Activated CD8-positive, alpha-beta memory T cell treated with anti-CD3 and anti-CD28 coated beads for 24 hours (primary cell): Measurements from ENCODE around the gene PACSIN1.
A peak's percentile ranks its signal among the peaks of the same experiment; 100 is the strongest.

ENCODE experiments used
- DNase-seq: peaks from one replicate; pipeline ENCODE4 v3.0.0-alpha.2; 2020

Gene PACSIN1

DNA sequence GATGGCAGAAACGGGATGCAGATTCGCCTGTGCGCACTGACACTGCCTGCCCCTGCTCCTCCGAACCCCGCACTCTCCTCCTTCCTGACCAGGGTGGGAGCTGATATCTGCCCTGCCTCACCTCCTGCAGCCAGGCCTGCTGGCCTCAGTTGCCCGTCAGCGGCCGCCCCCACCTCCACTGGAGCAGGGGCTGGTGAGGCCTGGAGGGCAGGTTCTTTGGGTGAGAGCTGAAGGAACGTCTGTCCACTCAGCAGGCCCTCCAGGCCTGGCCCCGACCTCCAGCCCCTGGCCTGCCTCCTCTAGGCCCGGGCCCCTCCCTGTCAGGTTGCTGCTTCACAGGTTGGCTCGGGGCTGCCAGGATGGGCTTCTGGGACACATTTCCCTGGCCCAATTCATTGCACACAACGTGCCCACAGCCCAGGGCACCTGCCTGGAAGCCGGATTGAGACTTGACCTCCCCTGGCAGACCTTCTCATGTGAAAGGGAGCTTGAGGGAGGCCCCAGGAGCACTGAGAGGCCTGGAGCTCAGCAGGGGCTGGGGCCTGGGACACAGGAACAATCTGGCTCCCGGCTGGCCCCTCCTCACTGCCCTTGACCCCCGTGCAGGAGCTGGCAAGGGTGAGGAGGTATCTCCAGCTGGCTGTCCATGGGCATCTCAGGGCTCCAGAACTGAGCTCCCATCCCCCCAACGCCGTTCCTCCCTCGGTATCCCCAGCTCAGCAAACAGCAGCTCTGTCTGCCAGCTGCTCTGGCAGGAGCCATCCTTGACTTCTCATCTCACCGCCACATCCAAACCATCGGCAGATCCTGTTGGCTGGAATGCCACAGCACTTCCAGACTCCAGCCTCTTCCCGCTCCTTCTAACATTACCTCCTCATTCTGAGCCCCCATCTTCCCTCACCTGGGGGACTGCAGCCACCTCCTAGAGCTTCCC, 50.8 kb downstream of the PACSIN1 start:
- no peak for DNase-seq

DNA sequence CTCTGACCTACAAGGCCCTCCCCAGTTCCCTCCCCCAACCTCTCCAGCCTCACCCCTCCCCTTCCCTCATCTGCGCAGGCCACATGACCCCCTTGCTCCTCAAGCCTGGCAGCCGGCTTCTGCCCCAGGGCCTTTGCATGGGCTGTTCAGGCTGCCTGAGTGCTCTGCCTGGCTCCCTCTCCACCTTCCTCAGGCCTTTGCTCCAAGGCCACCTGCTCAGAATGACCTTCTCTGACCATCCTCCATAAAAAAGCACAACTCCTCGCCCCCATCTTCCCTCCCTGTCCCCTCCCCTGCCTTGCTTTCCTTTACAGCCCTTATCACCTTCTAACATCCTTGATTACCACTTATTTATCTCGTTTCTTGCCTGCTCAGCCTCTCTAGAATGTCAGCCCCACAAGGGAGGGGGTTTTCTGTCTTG, 51.6 kb downstream of the PACSIN1 start:
- DNase-seq, result no peak

DNA sequence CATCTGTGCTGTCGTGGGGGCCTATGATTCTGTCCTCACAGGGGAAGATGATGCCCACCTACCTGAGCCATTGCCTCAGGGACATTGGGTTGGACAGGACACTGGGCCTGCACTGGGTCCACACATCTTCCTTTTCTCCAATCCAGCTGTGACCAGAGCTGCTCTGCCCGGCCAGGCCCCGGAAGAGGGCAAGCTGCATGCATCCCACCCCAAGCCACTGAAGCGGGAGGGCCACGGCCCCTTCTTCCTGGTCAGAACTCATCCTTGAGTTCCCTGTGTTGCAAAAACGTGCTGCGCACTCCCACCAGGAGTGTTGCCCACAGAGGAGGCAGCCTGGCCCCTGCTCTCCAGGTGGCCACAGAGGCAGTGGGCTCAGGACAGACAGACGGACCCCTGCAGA, 52.1 kb downstream of the PACSIN1 start:
- no peak for DNase-seq

DNA sequence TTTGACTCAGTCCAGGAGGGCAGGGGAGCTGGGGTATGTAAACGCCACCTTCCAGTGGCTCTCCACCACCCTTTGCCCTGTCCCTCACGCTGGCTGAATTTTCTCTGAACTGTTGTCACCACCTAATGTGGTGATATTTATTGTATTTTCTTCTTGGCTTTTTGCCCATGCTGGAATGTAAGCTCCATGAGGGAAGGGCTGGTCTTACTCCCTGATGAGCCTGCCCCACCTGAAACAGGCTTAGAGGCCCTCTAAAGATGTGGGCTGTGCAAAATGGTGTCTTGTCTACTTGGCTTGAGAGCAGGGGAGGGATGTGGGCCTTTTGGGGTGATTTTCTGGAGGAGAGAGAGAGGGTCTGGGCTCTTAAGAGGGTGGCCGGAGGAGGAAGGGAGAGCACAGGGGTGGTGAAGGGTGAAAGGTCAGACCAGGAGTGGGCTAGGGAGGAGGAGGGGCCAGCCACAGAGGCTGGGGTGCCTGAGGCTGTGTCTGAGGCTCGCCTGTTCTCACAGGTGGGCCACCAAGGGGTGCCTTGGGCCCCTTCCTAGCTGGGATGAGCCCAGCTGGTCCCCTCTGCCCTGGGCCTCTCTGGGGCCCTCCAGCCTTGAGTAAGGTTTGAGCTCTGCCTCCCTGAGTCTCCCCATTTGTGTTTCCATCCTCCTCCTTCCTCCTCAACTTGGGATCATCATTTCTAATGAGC, 52.9 kb downstream of the PACSIN1 start:
- DNase-seq, result no peak

DNA sequence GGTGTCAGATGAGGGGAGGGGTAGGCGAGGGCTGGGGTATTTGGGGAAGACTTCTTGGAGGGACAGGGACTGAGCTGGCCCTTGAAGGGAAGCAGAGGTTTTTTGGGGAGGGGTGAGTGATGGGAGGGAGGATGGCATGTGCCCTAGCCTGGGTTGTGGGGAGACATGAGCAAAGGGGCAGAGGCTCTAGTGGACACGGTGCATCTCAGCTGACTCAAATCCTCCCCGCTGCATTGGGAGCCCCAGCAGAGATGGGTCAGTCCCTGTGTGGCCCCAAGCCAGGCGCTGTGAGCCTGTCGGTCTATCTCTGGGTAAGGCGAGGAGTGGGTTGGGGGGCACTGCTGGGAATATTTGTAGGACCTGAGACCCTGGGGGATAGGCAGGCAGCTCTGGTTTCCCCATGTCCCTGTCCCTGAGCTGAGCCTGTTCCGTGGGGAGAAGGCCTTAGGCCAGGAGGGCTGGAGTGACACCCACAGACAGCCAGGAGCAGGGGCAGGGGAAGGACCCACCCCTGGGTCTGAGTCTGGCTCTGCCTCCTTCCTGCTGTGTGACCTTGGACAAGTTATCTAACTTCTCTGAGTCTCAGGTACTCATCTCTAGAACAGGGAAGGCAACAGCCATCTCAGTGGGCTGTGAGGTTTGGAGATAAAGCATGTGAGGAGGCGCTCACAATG, 54.2 kb downstream of the PACSIN1 start:
- DNase-seq, result no peak

DNA sequence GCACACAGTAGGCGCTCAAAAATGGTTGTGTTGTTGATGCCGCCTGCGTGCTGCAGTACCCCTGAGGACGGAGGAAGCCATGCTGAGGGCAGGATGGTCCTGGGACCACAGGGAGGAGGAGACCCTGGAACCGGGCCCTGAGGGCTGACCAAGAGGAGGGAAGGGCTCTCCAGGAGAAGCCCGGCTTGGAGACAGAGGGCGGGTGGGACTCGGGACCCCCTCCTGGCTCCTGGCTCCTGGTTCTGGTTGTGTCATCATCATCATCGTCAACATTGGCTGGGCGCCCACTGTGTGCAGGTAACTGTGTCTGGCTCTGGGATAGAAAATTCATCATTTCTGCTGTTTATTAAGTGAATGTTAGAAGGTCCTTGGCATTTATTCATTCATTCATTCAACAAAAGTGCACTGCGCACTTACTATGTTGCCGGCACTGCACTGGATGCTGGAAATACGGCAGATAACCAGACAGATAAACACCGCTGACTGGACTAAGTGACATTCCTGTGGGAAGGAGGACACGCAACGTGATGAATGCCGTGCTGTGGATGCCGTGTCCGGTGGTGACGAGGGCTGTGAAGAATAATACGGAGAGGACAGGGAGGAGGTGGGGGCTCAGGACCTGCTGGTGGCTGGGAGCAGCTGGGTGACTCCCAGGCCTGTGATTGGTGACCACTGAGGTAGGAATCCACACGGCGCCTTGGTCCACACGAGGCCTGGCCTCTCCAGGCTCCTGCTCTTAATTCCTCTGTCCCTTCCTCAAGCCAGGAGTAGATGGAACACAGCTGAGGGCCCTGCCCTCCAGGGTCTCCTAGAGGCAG, 55.0 kb downstream of the PACSIN1 start:
- DNase-seq, result no peak

DNA sequence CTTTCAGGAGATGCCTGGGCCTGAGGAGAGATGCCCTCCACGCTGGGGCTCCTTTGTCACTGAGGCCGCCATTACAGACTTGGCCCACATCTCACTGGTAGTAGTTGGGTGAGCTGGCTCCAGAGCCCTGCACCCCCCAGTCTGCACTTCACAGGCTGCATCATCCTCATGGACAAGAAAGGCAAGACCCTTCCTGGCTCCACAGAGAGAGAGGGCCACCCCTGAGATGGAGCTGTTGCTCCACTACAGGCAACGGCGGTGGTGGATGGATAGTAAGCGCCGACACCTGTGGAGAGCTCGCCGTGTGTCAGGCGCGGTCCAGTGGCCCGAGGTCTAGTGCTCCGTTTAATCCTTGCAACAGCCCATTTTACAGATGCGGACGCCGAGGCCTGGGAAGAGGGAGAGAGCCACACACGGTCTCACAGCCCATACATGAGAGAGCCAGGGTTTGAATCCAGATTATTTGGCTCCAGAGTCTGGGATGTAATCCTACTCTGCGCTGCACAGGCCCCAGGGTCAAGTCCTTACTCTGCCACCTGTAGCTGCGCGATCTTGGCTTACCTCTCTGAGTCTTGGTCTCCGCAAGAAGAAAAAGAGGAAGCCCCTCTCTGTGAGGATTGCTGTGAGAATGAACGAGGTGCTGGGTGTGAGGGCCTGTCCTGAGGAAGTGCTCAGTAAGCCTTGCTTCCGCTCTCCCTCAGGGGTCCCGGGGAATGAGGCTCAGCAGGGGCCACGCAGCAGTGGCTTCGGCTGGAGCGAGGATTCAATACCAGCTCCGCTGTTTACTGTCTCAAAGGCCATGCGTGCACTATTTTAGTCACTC, 55.8 kb downstream of the PACSIN1 start:
- DNase-seq, result no peak

DNA sequence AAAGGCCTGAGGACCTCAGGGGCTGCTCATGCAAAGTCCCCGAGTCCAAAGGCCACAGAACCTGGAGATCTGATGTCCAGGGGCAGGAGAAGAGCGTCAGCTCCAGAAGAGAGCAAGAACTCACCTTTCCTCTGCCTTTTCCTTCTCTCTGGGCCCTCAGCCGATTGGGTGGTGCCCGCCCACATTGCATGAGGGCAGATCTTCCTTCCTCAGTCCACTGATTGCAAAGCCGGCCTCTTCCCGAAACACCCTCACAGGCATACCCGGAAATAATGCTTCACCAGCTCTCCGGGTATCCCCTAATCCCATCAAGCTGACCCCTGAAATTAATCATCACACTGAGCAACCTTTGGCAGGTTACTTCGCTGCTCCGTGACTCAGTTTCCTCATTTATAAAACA, 56.9 kb downstream of the PACSIN1 start:
- DNase-seq, result no peak

DNA sequence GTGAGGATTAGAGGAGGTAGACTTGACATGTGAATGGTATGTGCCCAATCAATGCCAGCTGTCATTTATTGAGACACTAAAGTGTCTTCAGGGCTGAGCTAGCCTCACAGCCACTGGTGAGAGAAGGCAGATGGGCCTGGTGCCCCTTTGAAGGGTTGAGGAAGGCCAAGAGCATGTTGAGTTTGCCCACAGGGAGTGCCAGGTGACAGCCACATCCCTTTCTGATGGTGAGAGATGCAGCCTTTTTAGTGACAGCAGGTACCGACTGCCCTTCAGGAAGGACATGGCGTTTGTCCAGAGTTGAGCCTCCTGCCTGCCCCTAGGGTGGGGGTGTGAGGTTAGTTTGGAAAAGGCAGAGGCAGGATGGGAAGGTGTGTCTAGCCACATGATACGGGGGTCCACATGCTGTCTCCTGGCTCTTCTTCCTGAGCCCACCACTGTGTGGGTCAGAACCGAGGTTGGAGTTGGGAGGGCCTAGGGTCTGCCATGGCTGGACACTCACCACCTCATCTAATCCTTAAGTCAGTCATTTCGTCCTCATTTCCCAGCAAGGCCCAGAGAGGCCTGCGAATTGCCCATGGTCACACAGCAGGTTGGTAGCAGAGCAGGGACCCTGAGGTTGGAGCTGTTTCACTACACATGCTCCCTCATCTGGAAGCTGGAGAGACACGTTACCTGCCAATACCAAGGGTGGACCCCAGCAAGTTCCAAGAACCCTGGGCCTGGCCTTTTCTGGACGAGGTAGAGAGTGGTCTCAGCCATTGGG, 57.7 kb downstream of the PACSIN1 start:
- DNase-seq, result no peak

DNA sequence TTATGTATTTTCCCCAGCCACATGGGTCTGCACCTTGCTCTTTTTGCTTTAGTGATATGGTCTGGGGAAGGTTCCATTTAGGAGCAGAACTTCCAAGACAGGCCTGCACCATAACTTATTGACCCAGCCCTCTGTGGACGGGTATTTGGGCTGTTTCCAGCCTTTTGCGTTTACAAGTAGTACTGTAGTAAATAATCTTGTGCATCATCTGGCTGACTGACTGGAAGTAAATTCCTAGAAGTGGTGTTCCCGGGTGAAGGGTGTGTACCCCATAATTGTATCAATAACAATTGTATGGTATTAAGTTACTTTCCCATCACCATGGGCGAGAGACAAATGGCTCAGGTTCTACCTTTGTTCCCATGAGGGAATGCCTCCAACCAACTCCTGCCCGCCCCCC, 58.6 kb downstream of the PACSIN1 start:
- DNase-seq, result no peak

DNA sequence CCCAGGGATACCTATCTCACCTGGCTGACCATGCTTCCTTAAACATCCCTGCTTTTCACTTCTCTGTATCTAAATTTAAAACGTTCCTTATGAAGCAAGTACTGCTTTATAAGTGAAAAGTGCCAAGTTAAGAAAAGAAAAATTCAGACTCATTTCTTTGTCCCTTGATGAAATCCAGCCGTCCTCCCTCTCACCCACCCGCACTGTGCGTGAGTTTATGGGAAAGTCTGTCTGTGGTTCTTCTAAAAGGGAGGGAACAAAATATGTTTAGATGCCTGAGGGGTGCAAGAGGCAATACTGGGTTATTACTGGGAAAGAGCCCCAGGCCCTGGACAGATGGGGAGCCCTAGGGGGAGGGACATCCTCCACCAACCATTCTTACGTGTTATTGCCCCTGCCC, 59.1 kb downstream of the PACSIN1 start:
- DNase-seq, result no peak

DNA sequence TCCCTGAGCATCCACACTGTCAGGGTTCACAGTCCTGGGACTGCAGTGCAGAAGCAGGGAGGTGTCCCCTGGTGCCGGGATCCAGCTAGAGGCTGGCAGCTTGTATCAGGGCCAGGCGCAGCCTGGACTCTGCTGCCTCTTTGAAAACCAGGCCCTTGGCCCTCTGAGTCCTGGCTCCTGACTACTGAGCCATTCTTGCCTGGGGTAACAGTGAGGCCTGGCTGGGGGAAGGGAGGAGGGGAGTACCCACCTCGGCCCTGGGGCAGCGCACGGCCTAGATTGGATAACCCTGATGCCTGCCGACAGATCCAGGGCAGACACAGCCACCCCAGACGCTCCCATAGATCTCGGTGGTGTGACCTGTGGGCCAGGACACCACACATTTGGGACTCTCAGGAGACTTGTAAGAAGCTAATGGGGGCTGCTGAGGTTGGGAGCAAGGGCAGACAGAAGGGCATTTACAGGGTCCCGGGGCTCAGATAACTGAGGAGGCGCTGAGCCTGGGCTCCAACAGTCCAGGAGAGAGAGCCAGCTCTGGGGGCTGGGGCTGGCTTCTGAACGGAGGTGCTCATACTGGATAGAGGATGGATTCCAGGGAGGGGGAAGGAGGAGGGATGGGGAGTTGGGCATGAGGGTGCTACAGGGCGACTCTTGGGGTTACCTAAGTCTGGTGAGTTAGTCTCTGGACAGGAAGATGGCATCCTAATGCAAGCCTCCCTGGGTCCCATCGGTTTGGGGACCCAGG, 59.7 kb downstream of the PACSIN1 start:
- DNase-seq, result no peak

DNA sequence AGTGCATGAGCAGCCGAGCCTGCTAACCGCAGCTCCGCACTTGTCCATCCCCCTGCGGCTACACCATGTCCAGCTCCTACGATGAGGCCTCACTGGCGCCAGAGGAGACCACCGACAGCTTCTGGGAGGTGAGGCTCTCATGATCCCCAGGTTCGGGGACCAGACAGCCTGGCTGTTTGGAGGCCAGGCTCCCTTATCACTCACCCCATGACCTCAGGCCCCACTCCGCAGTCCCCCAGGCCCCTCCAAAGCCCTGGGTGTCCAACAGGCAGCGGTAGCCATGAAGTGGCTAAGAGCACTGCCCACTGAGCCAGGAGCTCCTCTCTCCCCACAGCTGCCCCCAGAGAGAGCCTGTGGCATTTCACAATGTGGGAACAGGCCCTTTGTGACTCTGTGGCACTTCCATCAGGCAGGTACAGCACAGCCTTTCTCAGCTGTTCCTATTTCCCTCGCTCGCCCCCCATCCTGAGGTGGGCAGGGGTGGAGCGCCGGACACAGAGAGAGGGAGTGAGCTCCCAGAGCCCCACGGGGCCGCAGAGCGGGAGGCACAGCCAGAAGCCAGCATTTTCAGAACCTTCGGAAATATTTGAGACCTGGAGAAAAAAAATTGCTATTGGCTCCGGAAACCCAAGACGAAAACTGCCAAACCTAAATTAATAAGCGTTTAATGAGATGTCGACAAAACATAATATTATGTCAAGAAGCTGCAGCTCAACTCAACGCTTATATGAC, 60.5 kb downstream of the PACSIN1 start:
- DNase-seq, result no peak

DNA sequence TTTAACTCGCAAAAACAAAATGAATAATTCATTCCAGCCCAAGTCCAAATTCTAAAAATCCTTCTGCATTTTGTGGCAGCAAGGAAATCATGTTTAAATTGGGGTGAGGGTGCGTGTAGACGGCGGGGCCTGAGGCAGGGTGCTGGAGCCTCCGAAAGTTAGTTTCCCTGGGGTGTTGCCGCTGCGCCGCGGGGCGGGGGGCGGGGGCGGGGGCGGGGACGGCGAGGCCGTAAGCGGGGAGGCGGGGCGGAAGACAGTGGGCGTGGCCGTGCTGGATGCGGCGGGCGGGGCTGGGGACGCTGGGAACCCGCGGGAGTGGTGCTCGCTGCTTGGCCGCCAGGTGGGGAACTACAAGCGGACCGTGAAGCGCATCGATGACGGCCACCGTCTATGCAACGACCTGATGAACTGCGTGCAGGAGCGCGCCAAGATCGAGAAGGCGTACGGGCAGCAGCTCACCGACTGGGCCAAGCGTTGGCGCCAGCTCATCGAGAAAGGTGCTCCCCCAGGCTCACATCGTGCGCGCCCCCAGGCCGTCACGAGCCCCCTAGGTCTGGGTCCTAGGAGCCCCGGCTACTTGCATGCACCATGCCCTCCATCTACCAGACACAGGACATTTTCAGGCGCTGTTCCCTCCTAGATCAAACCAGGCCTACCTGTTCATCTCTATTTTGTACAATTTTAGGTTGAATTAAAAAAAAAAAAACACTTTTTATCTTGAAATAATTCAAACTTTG, 61.3 kb downstream of the PACSIN1 start:
- peak; percentile 98 for DNase-seq

DNA sequence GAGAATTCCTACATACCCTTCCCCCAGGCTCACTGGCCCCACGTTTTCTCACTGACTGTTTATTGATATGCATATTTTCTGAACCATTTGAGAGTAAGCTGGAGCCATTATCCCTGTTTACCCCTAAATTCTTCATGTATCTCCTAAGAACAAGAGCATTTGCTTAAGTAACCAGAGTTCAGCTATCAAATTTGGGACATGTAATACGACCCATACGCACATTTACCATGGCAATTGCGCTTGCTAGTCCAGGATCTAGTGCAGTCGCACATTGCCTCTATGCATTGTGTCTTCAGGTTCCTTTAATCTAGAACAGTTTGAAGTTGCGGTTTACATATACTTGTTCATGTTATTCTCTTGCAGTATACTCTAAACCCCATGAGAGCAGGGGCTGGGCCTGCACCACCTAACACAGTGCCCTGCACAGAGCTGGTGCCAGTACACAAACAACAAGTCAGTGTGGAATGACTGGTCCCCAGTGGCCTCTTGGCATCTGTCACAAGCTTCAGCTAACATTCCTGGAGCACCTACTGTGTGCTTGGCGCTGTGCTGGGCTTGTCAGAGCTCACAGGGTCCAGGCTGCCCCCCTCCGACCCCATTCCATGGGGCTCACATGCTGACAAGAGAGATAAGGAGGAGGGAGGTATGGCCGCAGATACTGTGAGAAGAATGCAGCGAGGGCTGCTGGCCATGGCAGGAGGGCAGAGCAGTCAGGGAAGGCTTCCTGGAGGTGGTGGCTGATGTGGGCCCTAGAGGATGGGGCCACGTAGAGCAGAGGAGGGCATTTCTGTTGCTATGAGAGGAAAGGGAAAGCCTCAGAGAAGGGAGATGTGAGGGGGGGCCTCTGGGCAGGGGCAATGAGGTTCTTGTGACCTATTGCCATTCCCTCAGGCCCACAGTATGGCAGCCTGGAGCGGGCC, 62.1 kb downstream of the PACSIN1 start:
- DNase-seq, result no peak

DNA sequence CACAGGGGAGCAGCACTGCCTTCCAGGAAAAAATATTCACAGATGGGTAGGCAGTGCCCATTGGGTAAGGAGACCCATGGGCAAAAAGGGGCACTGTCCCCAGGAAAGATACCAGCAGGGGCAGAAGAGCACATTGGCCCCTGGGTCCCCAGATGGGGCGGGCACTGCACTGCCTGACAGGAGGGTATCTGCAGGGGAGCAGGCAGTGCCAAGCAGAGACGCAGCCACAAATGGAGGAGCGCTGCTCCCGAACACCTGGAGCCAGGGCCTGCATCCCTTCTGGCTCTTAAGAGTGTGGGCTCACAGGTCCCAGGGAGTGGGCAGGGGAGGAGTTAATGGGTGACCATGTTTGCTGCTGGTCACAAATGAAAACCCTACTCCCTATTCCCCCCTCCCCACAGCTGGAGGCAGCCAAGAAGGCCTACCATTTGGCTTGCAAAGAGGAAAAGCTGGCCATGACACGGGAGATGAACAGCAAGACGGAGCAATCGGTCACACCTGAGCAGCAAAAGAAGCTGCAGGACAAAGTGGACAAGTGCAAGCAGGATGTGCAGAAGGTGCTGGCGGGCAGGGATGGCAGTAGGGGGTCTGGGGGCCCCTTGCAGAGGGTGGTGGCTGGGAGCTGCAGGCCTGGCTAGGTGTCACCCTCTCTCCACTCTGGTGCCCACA, 63.3 kb downstream of the PACSIN1 start:
- no peak for DNase-seq

DNA sequence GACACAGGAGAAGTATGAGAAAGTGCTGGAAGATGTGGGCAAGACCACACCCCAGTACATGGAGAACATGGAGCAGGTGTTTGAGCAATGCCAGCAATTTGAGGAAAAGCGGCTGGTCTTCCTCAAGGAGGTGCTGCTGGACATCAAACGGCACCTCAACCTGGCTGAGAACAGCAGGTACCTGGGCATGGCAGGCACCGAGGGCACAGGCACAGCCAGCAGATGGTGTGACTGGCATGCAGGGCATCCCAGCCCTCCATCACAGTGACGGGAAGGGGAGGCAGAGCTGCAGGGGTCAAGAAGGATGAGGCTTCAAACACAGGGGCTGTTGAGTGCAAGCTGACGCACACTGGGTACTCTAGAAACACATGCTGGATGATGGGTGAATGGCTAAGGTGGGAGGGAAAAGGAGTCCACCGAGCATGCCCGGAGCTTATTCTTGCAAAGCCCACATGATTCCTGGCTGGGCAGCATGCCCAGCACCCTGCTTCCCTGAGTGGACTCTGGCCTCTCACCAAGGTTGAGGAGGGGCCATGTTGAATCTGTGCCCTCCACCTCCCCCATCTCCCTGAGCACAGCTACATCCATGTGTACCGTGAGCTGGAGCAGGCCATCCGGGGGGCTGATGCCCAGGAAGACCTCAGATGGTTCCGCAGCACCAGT, 63.9 kb downstream of the PACSIN1 start:
- no peak for DNase-seq
